Liver (tissue), 3 donors: Measurements from ENCODE around the gene ZNF101.

Source experiments
- CTCF ChIP-seq: fragments of 150-350 bp; IDR thresholded peaks from 2 replicates; pipeline ENCODE4 v1.5.1; 2017; ENCODE audit warnings: improper control_type of control experiment, low read depth, low read length; ENCODE audit not compliant: missing input control
- EGR1 ChIP-seq, 2 donors: IDR thresholded peaks; 2 replicates each; pipeline ENCODE4 v1.6.1; 2016 to 2018; ENCODE audit warnings: antibody characterized with exemption in 2 of 2, low read depth in 2 of 2
- JUND ChIP-seq, 2 donors: IDR thresholded peaks; 2 replicates each; pipeline ENCODE4 v1.6.1; 2016; ENCODE audit warnings: antibody characterized with exemption in 2 of 2
- RAD21 ChIP-seq, 2 donors: IDR thresholded peaks; 2 replicates each; pipeline ENCODE4 v1.6.1; 2016; ENCODE audit warnings: antibody characterized with exemption in 2 of 2, mild to moderate bottlenecking in 2 of 2
- REST ChIP-seq: IDR thresholded peaks from 2 replicates; pipeline ENCODE4 v1.6.1; 2016; ENCODE audit warnings: antibody characterized with exemption, mild to moderate bottlenecking
- TAF1 ChIP-seq: conservative IDR thresholded peaks from 2 replicates; pipeline ENCODE4 v1.6.1; 2016; ENCODE audit warnings: antibody characterized with exemption, mild to moderate bottlenecking
- ZBTB33 ChIP-seq: IDR thresholded peaks from 2 replicates; pipeline ENCODE4 v1.6.1; 2016; ENCODE audit warnings: antibody characterized with exemption
- donor health status: healthy.
- donor health status: healthy.

GRCh38 chr19:19624032-19624570 is 44.5 kb upstream of the ZNF101 start:
- TF ChIP-seq TAF1 (no peak), JUND (IDR thresholded peaks at IDR 0.05) (no peak), CTCF (no peak), EGR1 (IDR thresholded peaks at IDR 0.05; ENCODE audit: low read depth in 2 of 2) (no peak), REST (no peak), ZBTB33 (no peak), RAD21 (IDR thresholded peaks at IDR 0.05) (no peak)
